Epithelial cell of proximal tubule (primary cell): ENCODE data around the gene NDUFS8. TPM values are rescaled to one million over a fixed set of nuclear protein-coding genes. Genes with fewer than 3 reads are reported as not detected.
"Not testable (repeated sequence)": the region's sequence is repeated elsewhere in the genome, so short reads cannot be mapped to it uniquely, and the experiment has no call there.

ENCODE experiments used
- DNase-seq: peaks from one replicate; pipeline ENCODE4 v3.0.0-alpha.2; 2011; ENCODE audit warnings: low read depth
- H3K4me3 ChIP-seq: 2 replicates; pipeline ENCODE4 v1.5.1; 2011; ENCODE audit warnings: low read depth, mild to moderate bottlenecking, low read length
- CTCF ChIP-seq: conservative IDR thresholded peaks from 2 replicates; pipeline ENCODE4 v1.5.1; 2012; ENCODE audit warnings: low read depth, mild to moderate bottlenecking, low read length
- total RNA-seq: library from RNA; depleted of rRNA; stranded (reverse); fragments of >200 nt; gene quantifications from 2 replicates; pipeline ENCODE4 v1.2.3, GENCODE V29; 2015

The NDUFS8 gene
- 240 and 345 TPM in 2 replicates for total RNA-seq

DNA sequence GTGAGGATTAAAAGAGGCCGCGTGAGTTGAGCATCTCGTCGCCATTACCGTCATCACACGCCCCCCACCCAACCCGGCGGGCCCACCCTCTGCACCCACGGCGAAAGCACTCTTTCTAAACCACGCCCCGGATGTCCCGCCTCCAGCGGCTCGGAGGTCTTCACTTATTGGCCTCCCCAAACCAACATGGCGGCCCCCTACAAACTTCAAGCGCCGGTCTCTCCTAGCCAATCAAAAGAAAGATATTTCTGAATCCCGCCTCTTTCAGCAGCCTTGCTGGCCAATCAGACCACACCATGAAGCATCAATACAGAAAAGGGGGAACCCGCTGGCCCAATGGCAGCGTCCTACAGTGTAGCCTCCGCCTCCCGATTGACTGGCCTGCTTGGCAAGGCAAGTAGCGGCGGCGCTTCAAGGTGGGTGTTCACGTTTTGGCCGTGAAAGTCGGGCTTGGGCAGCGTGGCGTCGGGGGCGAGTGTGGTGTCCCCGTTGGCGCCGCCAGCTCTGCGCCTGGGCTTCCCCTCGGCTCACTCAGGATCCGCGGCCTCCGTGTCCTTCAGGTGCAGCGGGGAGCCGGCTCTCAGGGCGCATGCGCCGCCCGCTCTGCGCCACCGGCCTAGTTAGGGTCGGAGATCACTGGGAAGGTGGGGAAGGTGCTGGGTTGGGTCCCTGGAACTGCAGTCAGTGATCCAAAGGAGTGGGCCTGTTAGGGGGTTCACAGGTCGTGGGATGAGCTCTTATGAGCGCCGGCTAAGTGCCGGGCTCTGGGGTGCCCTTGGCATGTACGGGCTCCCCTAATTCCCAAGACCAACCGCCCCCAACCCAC, at the start of gene NDUFS8:
TSS of gene NDUFS8 (plus strand) at position 364 of the 826 bp plus-strand sequence. CDS start 1,471 bp downstream, outside the sequence.
- no peak for TF ChIP-seq CTCF
- peak within 1 kb of the TSS; percentile 86 for H3K4me3 ChIP-seq
- peak; percentile 95 for DNase-seq

GRCh38 chr11:67981226-67981625, 49.3 kb upstream of the NDUFS8 start:
- not testable (repeated sequence) for DNase-seq, H3K4me3 ChIP-seq

DNA sequence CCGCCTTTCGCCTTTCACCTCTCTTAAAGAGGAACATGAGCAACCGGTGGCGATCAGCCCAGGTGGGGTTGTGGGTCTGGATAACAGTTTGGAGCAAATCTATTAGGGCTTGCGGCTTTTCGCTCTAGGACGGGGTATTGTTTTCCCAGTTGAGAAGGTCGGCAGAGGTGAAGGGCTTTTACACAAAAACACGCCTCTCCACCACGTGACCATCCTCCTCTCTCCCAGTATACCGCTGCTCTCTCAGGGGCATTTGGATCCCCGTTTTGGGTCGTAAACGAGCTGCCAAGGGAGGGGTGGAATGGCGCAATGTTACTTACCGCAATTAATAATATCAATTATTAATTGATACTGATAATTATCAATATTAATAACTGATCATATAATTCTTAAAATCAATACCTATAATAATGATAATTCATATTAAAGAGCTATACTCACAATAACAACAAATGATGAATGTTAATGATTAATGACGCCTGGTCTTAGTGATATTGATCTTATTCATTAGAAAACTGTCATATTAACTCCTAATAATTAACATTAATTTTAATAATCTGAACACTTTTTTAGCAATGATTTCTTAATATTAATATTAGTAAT, 48.1 kb upstream of the NDUFS8 start:
- DNase-seq, H3K4me3 ChIP-seq: not testable (repeated sequence)

DNA sequence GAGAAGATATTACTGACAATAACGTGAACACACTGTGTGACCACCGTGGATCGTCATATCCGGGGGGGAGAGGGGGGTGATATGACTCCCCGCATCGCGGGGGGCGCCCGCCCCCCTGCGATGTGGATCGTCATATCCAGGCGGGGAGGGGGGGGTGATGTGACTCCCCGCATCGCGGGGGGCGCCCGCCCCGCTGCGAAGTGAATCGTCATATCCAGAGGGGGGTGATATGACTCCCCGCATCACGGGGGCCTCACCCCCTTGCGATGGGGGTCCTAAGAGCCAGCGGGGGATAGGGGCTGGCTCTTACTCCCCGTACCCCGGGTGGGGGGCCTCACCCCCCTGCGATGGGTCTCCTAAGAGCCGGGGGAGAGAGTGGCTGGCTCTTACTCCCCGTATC, 46.5 kb upstream of the NDUFS8 start:
- H3K4me3 ChIP-seq, result no peak overlapping the region
- no peak for TF ChIP-seq CTCF
- no peak for DNase-seq

DNA sequence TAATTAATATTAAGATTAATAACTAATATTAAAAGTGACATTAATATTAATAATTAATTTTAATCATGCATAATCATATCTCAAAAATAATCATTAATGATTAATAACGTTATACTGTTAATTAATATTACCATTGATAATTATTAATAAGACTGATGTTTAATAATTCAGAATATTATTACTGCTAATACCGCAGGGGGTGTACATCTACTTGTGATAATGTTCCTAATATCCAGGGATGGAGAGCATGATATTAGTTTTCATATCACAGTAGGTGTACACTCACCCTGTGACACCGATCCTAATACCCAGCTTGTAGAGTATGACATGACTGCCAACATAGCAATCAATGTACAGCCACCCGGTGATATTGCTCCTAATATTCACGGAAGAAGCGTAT, 45.2 kb upstream of the NDUFS8 start:
- H3K4me3 ChIP-seq, DNase-seq: not testable (repeated sequence)

DNA sequence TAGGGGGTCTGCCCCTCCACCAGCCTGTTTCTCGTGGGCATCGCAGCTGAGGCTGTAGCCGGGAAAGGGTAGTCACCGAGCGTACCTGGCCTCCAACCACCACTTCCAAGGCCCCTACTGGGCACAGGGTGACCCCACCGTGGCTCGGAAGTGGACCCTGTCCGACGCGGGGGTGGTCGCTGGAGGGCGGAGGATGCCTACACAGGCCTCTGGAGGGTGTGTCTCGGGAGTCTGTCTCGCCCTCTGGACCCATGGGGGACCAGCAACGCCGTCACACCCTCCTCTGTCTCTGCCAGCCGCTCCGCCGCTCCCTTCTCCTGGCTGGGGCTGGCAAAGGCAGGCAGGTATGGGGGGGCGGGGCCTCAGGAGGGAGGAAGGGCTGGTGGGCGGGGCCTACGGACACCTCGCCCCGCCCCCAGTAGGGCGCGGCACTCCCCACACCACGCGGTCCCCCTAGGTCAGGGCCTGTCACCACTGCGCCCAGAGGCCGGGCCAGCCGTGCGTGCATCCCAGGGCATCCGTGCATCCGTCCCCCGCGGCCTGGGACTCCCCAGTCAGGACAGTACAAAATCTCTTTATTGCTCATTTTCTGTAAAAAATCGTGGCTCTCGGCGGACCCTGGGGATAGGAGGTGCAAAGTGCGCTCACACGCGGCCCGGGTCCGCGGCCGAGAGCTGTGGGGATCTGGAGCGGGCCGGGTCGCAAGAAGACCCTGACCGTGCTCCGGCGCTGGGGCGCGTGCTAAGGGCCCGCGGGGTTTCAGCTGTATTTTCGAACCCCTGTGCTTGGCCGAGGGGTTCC, 39.7 kb upstream of the NDUFS8 start:
- not testable (repeated sequence) for DNase-seq, H3K4me3 ChIP-seq

- not testable (repeated sequence) for H3K4me3 ChIP-seq, DNase-seq
Observed at GRCh38 chr11:67991347-67992121, 38.9 kb upstream of the NDUFS8 start.

DNA sequence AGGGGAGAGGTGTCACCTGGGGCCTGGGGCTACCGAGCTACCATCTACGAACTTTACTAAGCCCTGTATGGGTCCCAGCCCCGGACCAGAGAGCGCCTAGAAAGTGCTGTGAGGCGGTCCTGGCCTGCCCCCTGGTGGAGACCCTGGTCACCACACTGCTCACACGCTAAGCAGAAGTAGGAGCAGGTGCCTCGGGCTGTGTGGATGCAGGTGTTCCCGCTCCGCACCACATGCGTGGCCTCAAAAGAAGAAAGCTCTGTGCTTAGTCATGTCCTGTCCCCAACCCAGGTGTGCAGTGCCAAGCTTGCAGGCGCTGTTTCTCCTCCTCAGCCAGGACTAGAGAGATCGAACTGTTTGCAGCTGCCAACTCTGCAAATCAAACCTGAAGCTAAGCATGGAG, 36.7 kb upstream of the NDUFS8 start:
- not testable (repeated sequence) for DNase-seq, H3K4me3 ChIP-seq
- peak; percentile 49 for TF ChIP-seq CTCF

GRCh38 chr11:67994387-67994786, 36.1 kb upstream of the NDUFS8 start:
- not testable (repeated sequence) for H3K4me3 ChIP-seq, DNase-seq

GRCh38 chr11:67995129-67995528, 35.4 kb upstream of the NDUFS8 start:
- DNase-seq, H3K4me3 ChIP-seq: not testable (repeated sequence)

GRCh38 chr11:67995579-67995978, 34.9 kb upstream of the NDUFS8 start:
- not testable (repeated sequence) for H3K4me3 ChIP-seq, DNase-seq
